ENCODE data around the gene WWOX. TPM values are rescaled to one million over a fixed set of nuclear protein-coding genes. Genes with fewer than 3 reads are reported as not detected.

The WWOX gene
- total RNA-seq, 1 donor from 2014 or later = 28.2 TPM

GRCh38 chr16:78650339-78651074 is 551.1 kb downstream of the WWOX start:
- Mint-ChIP-seq H3K27ac (no peak overlapping the region), H3K4me1 (ENCODE audit: unreplicated experiment) (peaks cover 7% of the 10 kb centered on the region), H3K27me3 (no peaks in the 10 kb centered on the region), H3K36me3 (no peaks in the 10 kb centered on the region), H3K4me3 (no peak overlapping the region), H3K9me3 (peaks cover under 1% of the 10 kb centered on the region)
- no peak for TF ChIP-seq CTCF (conservative IDR thresholded peaks at IDR 0.05)
- DNase-seq (ENCODE audit: extremely low spot score, unreplicated experiment) = no peak

GRCh38 chr16:78654929-78655328 is 555.5 kb downstream of the WWOX start:
- TF ChIP-seq CTCF (conservative IDR thresholded peaks at IDR 0.05) = no peak
- Mint-ChIP-seq H3K9me3 (no peaks in the 10 kb centered on the region), H3K4me3 (no peak overlapping the region), H3K36me3 (no peaks in the 10 kb centered on the region), H3K27me3 (no peaks in the 10 kb centered on the region), H3K27ac (no peak overlapping the region), H3K4me1 (ENCODE audit: unreplicated experiment) (peaks cover 32% of the 10 kb centered on the region)
- DNase-seq (ENCODE audit: extremely low spot score, unreplicated experiment) = no peak

GRCh38 chr16:78655331-78656113 is 556.1 kb downstream of the WWOX start:
- no peaks in the 10 kb centered on the region for H3K36me3 Mint-ChIP-seq
- TF ChIP-seq CTCF (conservative IDR thresholded peaks at IDR 0.05) = no peak
- H3K4me3 Mint-ChIP-seq = no peak overlapping the region
- DNase-seq (ENCODE audit: extremely low spot score, unreplicated experiment) = no peak
- H3K9me3 Mint-ChIP-seq = no peaks in the 10 kb centered on the region
- H3K27ac Mint-ChIP-seq = no peak overlapping the region
- peaks cover 38% of the 10 kb centered on the region for H3K4me1 Mint-ChIP-seq (ENCODE audit: unreplicated experiment)
- no peaks in the 10 kb centered on the region for H3K27me3 Mint-ChIP-seq

GRCh38 chr16:78656887-78657286 is 557.4 kb downstream of the WWOX start:
- H3K4me3 Mint-ChIP-seq = no peak overlapping the region
- H3K27ac Mint-ChIP-seq = no peak overlapping the region
- H3K4me1 Mint-ChIP-seq (ENCODE audit: unreplicated experiment) = peaks cover 45% of the 10 kb centered on the region

GRCh38 chr16:78659216-78659615 is 559.8 kb downstream of the WWOX start:
- DNase-seq (ENCODE audit: extremely low spot score, unreplicated experiment) = no peak
- peaks cover 7% of the 10 kb centered on the region for H3K9me3 Mint-ChIP-seq
- no peak for TF ChIP-seq CTCF (conservative IDR thresholded peaks at IDR 0.05)

More at GRCh38 chr16:78656887-78657286, 557.4 kb downstream of the WWOX start:
- Mint-ChIP-seq H3K36me3 (no peaks in the 10 kb centered on the region), H3K9me3 (no peaks in the 10 kb centered on the region), H3K27me3 (no peaks in the 10 kb centered on the region)
- no peak for DNase-seq (ENCODE audit: extremely low spot score, unreplicated experiment)
- no peak for TF ChIP-seq CTCF (conservative IDR thresholded peaks at IDR 0.05)

More at GRCh38 chr16:78659216-78659615, 559.8 kb downstream of the WWOX start:
- Mint-ChIP-seq H3K27ac (no peak overlapping the region), H3K4me3 (peak overlapping the region; percentile 40), H3K36me3 (no peaks in the 10 kb centered on the region), H3K4me1 (ENCODE audit: unreplicated experiment) (peaks cover 49% of the 10 kb centered on the region), H3K27me3 (no peaks in the 10 kb centered on the region)
